ENCODE measurements around the gene FREY1.

GRCh38 chr11:45870706-45871105, 36.4 kb downstream of the FREY1 start:
- TF ChIP-seq, protein P1, sequence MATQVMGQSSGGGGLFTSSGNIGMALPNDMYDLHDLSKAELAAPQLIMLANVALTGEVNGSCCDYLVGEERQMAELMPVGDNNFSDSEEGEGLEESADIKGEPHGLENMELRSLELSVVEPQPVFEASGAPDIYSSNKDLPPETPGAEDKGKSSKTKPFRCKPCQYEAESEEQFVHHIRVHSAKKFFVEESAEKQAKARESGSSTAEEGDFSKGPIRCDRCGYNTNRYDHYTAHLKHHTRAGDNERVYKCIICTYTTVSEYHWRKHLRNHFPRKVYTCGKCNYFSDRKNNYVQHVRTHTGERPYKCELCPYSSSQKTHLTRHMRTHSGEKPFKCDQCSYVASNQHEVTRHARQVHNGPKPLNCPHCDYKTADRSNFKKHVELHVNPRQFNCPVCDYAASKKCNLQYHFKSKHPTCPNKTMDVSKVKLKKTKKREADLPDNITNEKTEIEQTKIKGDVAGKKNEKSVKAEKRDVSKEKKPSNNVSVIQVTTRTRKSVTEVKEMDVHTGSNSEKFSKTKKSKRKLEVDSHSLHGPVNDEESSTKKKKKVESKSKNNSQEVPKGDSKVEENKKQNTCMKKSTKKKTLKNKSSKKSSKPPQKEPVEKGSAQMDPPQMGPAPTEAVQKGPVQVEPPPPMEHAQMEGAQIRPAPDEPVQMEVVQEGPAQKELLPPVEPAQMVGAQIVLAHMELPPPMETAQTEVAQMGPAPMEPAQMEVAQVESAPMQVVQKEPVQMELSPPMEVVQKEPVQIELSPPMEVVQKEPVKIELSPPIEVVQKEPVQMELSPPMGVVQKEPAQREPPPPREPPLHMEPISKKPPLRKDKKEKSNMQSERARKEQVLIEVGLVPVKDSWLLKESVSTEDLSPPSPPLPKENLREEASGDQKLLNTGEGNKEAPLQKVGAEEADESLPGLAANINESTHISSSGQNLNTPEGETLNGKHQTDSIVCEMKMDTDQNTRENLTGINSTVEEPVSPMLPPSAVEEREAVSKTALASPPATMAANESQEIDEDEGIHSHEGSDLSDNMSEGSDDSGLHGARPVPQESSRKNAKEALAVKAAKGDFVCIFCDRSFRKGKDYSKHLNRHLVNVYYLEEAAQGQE (IDR thresholded peaks at IDR 0.05; ENCODE audit: insufficient read depth in 1 of 2, low read depth in 2 of 2, low read length in 2 of 2), result no peak
- no peak for TF ChIP-seq TAF1 (IDR thresholded peaks at IDR 0.05; ENCODE audit: borderline replicate concordance, insufficient read depth, low read length)
- TF ChIP-seq POLR2AphosphoS5 (IDR thresholded peaks at IDR 0.05; ENCODE audit: low read depth, low read length), result no peak
